Stimulated activated naive CD8-positive, alpha-beta T cell treated with anti-CD3 and anti-CD28 coated beads, Interleukin-15, Interleukin-2, amounts not matched to agents 100 ng/mL and 50 ng/mL, for 24 hours (primary cell): ENCODE results near the gene BCOR.

Experiments used
- H3K27ac Mint-ChIP-seq: one replicate; pipeline ENCODE4 v1.8.0; 2021; ENCODE audit warnings: mild to moderate bottlenecking, mixed read lengths
- H3K27me3 Mint-ChIP-seq: one replicate; pipeline ENCODE4 v1.8.0; 2021; ENCODE audit warnings: mixed read lengths
- H3K36me3 Mint-ChIP-seq: one replicate; pipeline ENCODE4 v1.8.0; 2021; ENCODE audit warnings: low read depth, mixed read lengths
- H3K4me1 Mint-ChIP-seq: one replicate; pipeline ENCODE4 v1.8.0; 2021; ENCODE audit warnings: low read depth, mixed read lengths
- H3K4me3 Mint-ChIP-seq: one replicate; pipeline ENCODE4 v1.8.0; 2021; ENCODE audit warnings: mild to moderate bottlenecking, mixed read lengths
- H3K9me3 Mint-ChIP-seq: one replicate; pipeline ENCODE4 v1.8.0; 2021; ENCODE audit warnings: mixed read lengths

Gene BCOR

DNA sequence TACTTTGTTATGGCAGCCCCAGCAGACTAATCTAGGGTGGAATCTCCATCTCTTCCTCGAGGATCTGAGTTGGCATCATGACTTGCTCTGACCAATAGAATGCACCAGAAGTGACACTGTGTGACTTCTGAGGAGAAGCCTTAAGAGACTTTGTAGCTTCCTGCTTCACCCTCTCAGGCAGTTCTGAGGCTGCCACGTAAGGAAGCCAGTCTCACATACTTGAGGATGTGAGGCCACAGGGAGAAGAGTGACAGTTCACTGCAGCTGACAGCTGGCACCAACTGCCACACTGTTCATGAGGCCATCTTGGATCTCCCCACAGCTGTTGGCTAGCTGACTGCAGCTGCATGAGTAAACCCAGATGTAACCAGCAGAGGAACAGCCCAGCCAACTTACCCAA, 29.3 kb upstream of the BCOR start:
- peaks cover 5% of the 10 kb centered on the region for H3K36me3 Mint-ChIP-seq
- H3K4me1 Mint-ChIP-seq = peaks cover 5% of the 10 kb centered on the region
- no peak overlapping the region for H3K4me3 Mint-ChIP-seq
- no peaks in the 10 kb centered on the region for H3K9me3 Mint-ChIP-seq
- no peak overlapping the region for H3K27ac Mint-ChIP-seq
- no peaks in the 10 kb centered on the region for H3K27me3 Mint-ChIP-seq

DNA sequence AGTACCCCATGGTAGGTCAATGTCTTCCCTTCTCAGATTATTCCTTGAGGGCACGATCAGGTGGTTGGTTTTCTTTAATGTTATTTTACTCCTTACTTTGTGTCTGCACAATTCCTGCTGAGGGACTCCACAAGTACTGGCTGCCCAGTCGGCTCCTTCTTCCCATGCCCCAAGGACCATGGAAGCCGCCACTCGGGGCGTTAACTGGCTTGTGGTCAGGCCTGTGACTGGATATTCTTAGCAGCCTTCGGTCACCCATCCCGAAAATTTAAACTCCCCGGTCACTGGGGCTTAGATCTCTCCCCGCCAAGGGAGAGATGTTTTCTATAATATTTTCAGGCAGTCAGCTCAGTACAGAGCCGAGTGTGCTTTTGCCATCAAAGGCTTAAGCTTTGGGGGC, 24.7 kb upstream of the BCOR start:
- peaks cover 12% of the 10 kb centered on the region for H3K4me1 Mint-ChIP-seq
- no peak overlapping the region for H3K4me3 Mint-ChIP-seq
- H3K36me3 Mint-ChIP-seq = peaks cover 5% of the 10 kb centered on the region
- H3K9me3 Mint-ChIP-seq = no peaks in the 10 kb centered on the region
- H3K27me3 Mint-ChIP-seq = no peaks in the 10 kb centered on the region
- H3K27ac Mint-ChIP-seq = no peak overlapping the region

DNA sequence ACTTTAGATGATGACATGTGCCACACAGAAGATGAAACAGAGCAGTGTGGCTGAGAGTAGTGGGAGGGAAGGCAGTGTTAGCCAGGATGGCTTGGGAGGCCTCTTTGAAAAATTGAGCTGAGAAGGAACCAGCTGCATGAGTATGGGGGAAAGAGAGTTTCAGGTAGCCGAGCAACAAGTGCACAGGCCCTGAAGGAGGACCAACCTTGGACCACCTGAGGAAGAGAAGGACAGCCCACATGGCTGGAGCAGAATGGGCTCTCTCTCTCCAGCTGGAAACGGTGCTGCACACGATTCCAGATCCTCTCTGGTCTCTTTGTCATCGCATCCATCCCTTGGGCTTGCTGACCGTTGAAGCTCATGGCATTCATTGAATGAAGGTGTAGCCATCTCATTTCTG, 23.9 kb upstream of the BCOR start:
- Mint-ChIP-seq H3K27me3 (no peaks in the 10 kb centered on the region), H3K36me3 (no peaks in the 10 kb centered on the region), H3K9me3 (no peaks in the 10 kb centered on the region), H3K4me3 (no peak overlapping the region), H3K27ac (no peak overlapping the region), H3K4me1 (peaks cover 6% of the 10 kb centered on the region)

DNA sequence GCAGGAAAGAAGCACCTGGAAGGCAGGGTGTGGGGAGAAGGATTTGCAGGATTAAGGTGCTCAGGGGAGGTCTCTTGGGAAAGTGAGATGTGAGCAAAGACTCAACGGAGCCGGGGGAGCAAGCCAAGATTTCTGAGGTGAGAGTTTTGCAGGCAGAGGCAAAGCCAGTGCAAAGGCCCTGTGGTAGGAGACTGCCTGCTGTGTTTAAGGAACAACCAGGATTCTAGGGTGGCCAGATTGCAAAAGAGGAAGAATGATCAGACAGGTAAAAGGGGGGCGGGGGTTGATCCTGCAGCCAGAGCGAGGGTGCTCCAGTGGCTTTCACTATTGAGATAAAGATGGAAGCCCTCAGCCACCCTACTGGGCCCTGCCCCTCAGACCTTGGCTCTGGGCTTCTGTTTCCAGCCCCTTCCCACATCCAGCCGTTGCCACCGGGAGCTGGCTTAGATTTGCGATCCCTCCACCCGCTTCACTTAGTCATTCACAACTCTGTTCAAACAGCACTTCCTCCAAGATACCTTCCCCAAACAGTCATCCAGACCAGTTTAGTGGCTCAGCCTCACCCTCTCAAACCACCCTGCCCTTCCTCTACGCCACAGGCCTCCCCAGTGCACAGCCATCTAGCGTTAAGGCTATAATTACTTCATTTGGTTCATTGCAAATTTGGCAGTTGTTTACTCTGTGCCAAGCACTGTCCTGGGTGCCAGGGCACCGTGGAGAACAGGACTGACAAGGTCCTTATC, 23.3 kb upstream of the BCOR start:
- no peaks in the 10 kb centered on the region for H3K27me3 Mint-ChIP-seq
- H3K4me3 Mint-ChIP-seq = no peak overlapping the region
- no peaks in the 10 kb centered on the region for H3K9me3 Mint-ChIP-seq
- peaks cover 6% of the 10 kb centered on the region for H3K4me1 Mint-ChIP-seq
- H3K27ac Mint-ChIP-seq = no peak overlapping the region
- H3K36me3 Mint-ChIP-seq = no peaks in the 10 kb centered on the region

DNA sequence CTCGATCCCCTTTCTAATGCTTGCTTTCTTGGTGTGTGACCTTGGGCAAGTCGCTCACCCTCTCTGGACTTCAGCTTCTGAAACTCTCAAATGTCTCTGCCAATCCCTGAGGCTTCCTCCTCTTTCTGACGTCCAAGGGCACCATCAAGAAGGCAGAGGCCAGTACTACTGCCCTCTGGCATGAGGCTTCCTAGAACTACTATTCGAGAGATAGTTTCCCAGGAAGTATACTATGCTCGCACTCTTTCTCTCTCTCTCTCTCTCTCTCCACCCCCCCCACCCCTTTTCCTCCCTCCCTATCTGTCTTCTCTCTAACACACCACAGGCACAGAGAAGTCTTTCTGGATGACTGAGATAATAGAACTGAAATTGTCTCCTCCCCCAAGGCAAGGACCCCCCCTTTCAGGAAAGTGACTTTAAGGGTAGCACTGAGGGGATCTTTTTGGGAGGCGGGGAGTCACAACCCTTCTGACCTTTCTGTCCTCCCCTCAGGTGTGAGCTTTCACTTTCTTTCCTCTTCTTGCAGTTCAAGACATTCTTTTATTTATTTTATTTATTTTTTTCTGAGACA, 20.0 kb upstream of the BCOR start:
- Mint-ChIP-seq H3K4me3 (no peak overlapping the region), H3K27me3 (no peaks in the 10 kb centered on the region), H3K27ac (no peak overlapping the region), H3K36me3 (no peaks in the 10 kb centered on the region), H3K4me1 (peaks cover 6% of the 10 kb centered on the region), H3K9me3 (no peaks in the 10 kb centered on the region)

DNA sequence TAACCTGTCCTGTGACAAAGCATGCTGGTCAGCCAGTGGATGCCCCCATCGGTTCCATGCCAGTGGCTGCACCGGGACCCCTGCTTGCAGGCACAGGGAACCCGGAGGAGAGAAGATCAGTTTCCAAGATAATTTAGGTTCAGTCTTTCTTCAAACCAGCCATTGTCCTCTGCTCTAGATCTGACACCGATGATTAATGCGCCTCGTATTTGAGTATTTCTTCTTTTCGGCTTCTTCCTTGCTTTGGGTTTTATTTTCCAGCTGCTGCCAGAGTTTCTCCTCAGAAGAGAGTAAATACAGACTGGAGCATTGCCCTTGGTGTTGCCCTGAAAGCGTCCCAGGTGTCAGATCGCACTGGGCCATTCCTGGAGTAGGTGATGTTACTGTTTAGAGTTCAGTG, 19.2 kb upstream of the BCOR start:
- Mint-ChIP-seq H3K27ac (no peak overlapping the region), H3K36me3 (no peaks in the 10 kb centered on the region), H3K4me1 (peaks cover 6% of the 10 kb centered on the region), H3K27me3 (no peaks in the 10 kb centered on the region), H3K4me3 (no peak overlapping the region), H3K9me3 (no peaks in the 10 kb centered on the region)

DNA sequence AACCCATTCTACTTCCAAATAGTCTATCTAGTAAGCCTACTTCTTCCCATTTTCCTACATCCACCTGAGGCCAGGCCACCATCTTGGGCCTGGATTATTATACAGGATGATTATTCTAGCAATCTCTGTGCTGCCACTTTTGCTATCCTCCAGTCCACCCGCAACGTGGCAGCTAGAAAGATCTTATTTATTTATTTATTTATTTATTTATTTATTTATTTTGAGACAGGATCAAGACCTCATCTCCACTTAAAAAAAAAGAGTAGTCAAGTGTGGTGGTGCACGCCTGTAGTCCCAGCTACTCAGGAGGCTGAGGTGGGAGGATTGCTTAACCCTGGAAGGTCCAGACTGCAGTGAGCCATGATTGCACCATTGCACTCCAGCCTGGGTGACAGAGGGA, 15.2 kb upstream of the BCOR start:
- Mint-ChIP-seq H3K9me3 (no peaks in the 10 kb centered on the region), H3K27me3 (peaks cover 3% of the 10 kb centered on the region), H3K4me3 (no peak overlapping the region), H3K27ac (no peak overlapping the region), H3K4me1 (no peaks in the 10 kb centered on the region), H3K36me3 (no peaks in the 10 kb centered on the region)

DNA sequence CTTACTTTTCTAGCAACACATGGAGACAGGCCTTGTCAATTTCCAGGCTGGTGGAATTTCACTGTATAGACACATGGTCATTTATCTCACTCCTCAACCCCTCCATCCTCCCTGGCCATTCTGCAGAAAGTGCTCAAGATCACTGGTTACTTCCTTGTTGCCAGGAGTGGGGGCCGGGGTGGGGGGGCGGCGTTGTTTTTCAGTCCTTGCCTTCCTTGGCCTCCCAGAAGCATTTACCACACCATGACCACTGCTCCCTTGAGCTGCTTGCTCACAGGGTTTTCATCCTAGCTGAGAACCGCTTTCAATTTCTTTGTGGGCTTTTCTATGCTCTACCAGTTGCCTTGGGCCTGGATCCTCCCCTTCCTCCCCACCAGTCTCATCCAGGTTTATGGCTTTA, 14.1 kb upstream of the BCOR start:
- Mint-ChIP-seq H3K36me3 (no peaks in the 10 kb centered on the region), H3K4me1 (peaks cover 7% of the 10 kb centered on the region), H3K27ac (no peak overlapping the region), H3K27me3 (peaks cover 3% of the 10 kb centered on the region), H3K9me3 (no peaks in the 10 kb centered on the region), H3K4me3 (no peak overlapping the region)

DNA sequence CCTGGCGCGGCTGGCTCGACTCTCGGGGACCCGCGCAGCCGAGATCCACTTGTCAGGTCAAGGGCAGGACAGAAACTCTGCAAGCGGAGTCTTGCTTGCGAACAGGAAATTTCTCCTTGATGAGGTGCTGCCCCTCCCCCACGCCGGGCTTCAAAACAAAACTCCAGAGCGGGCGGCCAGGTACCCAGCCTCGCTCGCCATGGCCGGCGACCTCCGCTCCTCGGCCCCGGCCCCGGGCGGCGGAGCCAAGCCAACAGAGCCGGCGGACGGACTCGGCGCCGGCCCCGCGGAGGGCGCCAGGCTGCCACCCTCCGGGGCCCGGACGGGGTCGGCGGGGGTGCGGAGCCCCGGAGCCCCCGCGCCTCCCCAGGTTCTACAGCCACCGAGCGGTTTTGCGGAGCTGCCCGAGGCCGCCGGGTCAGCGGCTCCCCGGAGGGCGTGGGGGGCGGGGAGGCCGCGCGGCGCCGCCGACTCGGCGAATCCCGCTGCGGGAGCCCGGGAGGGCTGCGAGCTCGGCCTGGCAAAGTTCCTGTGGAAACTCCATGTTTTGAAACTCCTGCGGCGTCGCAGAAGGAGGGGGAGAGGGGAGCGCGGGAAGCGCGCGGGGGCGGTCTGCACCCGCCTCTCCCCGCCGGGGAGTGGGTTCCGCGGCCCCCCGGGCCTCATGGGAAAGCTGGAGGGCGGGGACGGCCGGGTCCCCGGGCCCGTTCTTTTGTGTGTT, 11.7 kb upstream of the BCOR start:
- Mint-ChIP-seq H3K4me1 (peaks cover 9% of the 10 kb centered on the region), H3K36me3 (no peaks in the 10 kb centered on the region), H3K27ac (no peak overlapping the region), H3K27me3 (peaks cover 3% of the 10 kb centered on the region), H3K9me3 (no peaks in the 10 kb centered on the region), H3K4me3 (no peak overlapping the region)

DNA sequence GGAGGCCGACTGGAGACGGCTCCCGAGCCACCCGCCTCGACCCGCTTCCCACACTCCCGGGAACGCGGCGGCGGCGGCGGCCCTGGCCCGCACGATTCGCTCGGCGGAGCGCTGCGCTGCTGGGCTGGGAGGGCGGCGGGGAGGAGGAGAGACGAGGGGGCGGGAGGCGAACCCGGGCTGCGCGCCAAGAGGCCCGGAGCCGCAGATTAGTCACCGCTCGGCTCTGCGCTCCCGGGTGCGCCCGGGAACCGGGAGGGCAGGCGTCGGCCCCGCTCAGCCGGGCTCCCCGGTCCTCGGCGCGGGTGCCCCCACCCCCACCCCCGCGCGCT, 11.2 kb upstream of the BCOR start:
- Mint-ChIP-seq H3K36me3 (no peaks in the 10 kb centered on the region), H3K27me3 (peaks cover 3% of the 10 kb centered on the region), H3K27ac (no peak overlapping the region), H3K4me3 (peak overlapping the region; percentile 57), H3K4me1 (peaks cover 9% of the 10 kb centered on the region), H3K9me3 (no peaks in the 10 kb centered on the region)

DNA sequence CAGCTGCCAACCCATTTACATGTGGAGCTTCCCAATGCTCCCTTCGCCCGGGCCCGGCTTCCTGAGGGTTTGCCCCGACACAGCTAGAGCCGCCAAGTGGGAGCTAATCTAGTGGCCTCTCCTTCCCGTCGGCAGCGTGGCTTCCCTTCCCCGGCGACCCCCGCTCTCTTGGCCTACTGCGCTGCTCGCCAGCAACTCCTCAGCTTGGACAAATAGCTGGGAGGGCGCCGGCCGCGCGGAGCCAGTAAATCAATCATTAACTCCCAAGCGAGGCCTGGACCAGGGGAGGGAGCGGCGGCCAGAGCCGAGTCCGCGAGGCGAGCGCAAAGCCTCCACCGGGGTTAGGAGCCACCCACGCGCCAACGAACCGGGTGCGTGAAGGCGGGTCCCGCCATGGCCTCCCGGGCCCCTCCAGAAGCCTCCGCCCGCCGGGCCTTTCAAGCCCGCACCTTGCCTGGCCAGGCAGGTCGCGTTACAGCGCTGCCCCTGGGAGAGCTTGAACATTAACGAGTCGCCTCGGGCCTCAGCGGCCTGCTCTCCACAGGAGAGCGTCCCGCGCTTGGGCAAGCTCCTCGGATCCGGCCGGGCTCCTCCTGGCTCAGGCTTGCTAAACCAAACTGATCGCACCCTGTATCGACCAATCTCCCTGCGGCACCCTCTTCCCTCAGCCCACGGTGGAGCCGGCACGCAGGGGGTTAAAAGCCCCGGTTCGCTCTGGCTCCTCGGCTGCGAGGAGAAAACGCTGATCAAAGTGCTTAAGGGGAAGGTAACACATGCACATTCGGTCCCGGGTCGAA, 10.6 kb upstream of the BCOR start:
- Mint-ChIP-seq H3K27me3 (peaks cover 3% of the 10 kb centered on the region), H3K36me3 (no peaks in the 10 kb centered on the region), H3K9me3 (no peaks in the 10 kb centered on the region), H3K4me3 (peak overlapping the region; percentile 57), H3K4me1 (peaks cover 9% of the 10 kb centered on the region), H3K27ac (no peak overlapping the region)

DNA sequence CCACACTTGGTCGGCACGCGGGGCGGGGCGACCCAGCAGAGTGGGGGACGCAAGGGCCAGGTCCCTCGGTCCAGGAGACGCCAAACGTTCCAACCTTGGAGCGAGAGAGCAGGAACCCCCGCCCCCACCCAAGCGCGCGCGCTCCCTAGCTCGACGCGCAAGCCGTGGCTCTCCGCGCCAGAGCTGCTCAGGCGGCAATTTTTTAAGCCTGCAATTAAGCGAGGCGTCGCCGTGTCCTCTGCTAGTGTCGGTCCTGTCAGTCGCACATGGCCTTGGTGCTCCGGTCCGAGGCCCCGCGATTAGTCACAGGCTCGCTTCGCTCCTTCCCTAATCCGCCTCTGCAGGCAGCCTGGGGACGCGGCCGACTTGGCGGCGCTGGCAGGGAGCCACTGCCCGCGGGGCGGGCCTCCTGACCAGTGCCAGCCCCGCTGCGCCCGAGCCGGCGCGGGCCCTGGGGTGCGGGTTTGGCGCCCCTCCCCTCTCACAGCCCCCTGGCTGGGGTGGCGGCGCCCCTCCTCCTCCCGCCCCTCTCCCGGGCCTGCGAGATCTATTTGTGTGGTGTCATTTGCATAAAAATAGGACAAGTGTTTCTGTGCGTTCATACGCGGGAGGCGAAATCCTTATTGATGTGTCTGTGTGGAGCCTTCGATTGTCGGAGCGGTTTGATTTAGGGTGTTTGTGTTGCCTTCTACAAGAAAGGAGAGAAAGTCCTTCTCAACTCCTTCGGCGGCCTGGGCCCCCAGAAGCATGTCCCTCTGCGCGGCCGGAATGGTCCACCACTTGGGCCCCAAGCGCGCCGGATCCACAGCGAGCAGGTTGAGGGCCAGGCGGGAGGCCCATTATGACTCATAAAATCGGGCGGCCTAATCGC, 9.8 kb upstream of the BCOR start:
- no peak overlapping the region for H3K27ac Mint-ChIP-seq
- peaks cover 3% of the 10 kb centered on the region for H3K27me3 Mint-ChIP-seq
- H3K9me3 Mint-ChIP-seq = no peaks in the 10 kb centered on the region
- peaks cover 9% of the 10 kb centered on the region for H3K4me1 Mint-ChIP-seq
- no peaks in the 10 kb centered on the region for H3K36me3 Mint-ChIP-seq
- H3K4me3 Mint-ChIP-seq = no peak overlapping the region

DNA sequence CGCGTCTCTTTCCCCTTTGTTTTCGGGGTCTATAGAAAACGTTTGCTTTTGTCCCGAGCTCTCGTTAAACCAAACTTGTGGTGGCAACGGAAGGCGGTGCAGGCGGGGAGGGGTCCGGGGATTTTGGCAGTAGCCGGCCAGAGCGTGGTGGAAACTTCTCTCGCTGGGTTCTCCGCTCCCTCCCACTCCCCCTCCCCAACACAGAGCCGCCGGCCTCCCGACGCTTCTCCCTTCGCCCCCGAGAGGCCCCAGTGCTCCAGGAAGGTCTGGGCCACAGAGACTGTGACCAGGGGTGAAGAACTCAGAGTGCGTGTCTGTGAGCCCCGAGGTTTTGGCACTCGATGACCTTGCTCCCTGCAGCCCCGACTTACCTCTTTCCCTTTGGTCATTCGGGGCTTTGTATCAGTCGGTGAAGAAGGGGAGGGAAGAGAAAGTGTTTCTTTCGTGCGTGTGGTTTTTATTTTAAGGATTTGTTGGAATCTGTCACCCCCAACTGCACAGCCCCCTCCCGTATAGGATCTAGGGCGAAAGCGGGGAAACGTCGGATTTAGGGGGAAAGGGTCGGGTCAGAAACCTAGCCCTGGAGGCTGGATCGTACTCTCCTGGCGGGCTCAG, 9.0 kb upstream of the BCOR start:
- H3K9me3 Mint-ChIP-seq = no peaks in the 10 kb centered on the region
- no peaks in the 10 kb centered on the region for H3K36me3 Mint-ChIP-seq
- peak overlapping the region; percentile 94 for H3K27ac Mint-ChIP-seq
- peak overlapping the region; percentile 79 for H3K4me3 Mint-ChIP-seq
- H3K4me1 Mint-ChIP-seq = peaks cover 11% of the 10 kb centered on the region
- peaks cover 3% of the 10 kb centered on the region for H3K27me3 Mint-ChIP-seq
